Ishikawa (cell line): ENCODE measurements around the gene MYO3A.

Experiments
- CEBPB ChIP-seq: IDR thresholded peaks from 2 replicates; pipeline ENCODE4 v1.6.1; 2012
- CREB1 ChIP-seq: IDR thresholded peaks from 2 replicates; pipeline ENCODE4 v1.6.1; 2012; ENCODE audit warnings: low read depth
- EGR1 ChIP-seq: IDR thresholded peaks from 2 replicates; pipeline ENCODE4 v1.6.1; 2012
- EP300 ChIP-seq: IDR thresholded peaks from 2 replicates; pipeline ENCODE4 v1.6.1; 2012; ENCODE audit warnings: borderline replicate concordance
- FOXM1 ChIP-seq: IDR thresholded peaks from 2 replicates; pipeline ENCODE4 v1.6.1; 2012; ENCODE audit warnings: low read depth, borderline replicate concordance
- MAX ChIP-seq: IDR thresholded peaks from 2 replicates; pipeline ENCODE4 v1.6.1; 2012
- NFIC ChIP-seq: IDR thresholded peaks from 2 replicates; pipeline ENCODE4 v1.6.1; 2012
- RAD21 ChIP-seq: IDR thresholded peaks from 2 replicates; pipeline ENCODE4 v1.6.1; 2012; ENCODE audit warnings: low read depth
- REST ChIP-seq: IDR thresholded peaks from 2 replicates; pipeline ENCODE4 v1.6.1; 2012; ENCODE audit warnings: low read depth, mild to moderate bottlenecking
- TAF1 ChIP-seq: IDR thresholded peaks from 2 replicates; pipeline ENCODE4 v1.6.1; 2012; ENCODE audit warnings: low read depth, mild to moderate bottlenecking
- TCF12 ChIP-seq: IDR thresholded peaks from 2 replicates; pipeline ENCODE4 v1.6.1; 2012; ENCODE audit warnings: low read depth
- TEAD4 ChIP-seq: IDR thresholded peaks from 2 replicates; pipeline ENCODE4 v1.6.1; 2012
- USF1 ChIP-seq: IDR thresholded peaks from 2 replicates; pipeline ENCODE4 v1.6.1; 2012
- YY1 ChIP-seq: IDR thresholded peaks from 2 replicates; pipeline ENCODE4 v1.6.1; 2012; ENCODE audit warnings: low read depth
- ZBTB7A ChIP-seq: IDR thresholded peaks from 2 replicates; pipeline ENCODE4 v1.6.1; 2012; ENCODE audit warnings: low read depth

Gene MYO3A

GRCh38 chr10:26067680-26068079 lies 133.7 kb downstream of the MYO3A start:
- TF ChIP-seq TEAD4 (no peak), YY1 (no peak), EGR1 (no peak), REST (no peak), RAD21 (no peak), MAX (no peak)

- TF ChIP-seq REST (no peak), USF1 (no peak), EGR1 (no peak), CREB1 (no peak), RAD21 (no peak), ZBTB7A (no peak), TCF12 (no peak), TEAD4 (no peak), YY1 (no peak), FOXM1 (no peak), MAX (no peak), CEBPB (no peak)
Observed at GRCh38 chr10:26081459-26081858, 147.4 kb downstream of the MYO3A start.

GRCh38 chr10:26085549-26085948 lies 151.5 kb downstream of the MYO3A start:
- no peak for TF ChIP-seq NFIC
- no peak for TF ChIP-seq TCF12
- no peak for TF ChIP-seq CREB1

GRCh38 chr10:26087666-26088065 lies 153.6 kb downstream of the MYO3A start:
- TF ChIP-seq NFIC (no peak), TAF1 (no peak), FOXM1 (no peak), TEAD4 (no peak), ZBTB7A (no peak), MAX (no peak), YY1 (no peak), TCF12 (no peak), REST (no peak), RAD21 (no peak), CREB1 (no peak), EP300 (no peak), CEBPB (no peak), EGR1 (no peak), USF1 (no peak)

GRCh38 chr10:26090026-26090425 lies 156.0 kb downstream of the MYO3A start:
- TF ChIP-seq ZBTB7A (no peak), CREB1 (no peak), USF1 (no peak), EP300 (no peak), CEBPB (no peak), TCF12 (no peak), REST (no peak), EGR1 (no peak), NFIC (no peak), MAX (no peak), YY1 (no peak), RAD21 (no peak), TAF1 (no peak), FOXM1 (no peak), TEAD4 (no peak)
